Measurements from ENCODE around the gene SLC39A3.

The SLC39A3 gene

DNA sequence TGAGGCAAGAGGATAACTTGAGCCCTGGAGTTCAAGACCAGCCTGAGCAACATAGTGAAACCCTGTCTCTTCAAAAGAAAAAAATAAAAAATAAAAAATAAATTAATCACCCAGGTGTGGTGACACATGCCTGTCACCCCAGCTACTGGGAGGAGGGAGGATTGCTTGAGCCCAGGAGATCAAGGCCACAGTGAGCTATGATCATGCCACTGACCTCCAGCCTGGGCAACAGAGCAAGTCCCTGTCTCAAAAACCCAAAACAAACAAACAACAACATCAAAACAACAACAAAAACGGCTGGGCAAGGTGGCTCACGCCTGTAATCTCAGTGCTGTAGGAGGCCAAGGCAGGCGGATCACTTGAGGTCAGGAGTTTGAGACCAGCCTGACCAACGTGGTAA is 4.3 kb upstream of the SLC39A3 start:
- no peak for DNase-seq

GRCh38 chr19:2743099-2743498 is 3.3 kb upstream of the SLC39A3 start:
- DNase-seq: no peak

GRCh38 chr19:2740314-2740656 is 468 bp upstream of the SLC39A3 start:
- DNase-seq: no peak

DNA sequence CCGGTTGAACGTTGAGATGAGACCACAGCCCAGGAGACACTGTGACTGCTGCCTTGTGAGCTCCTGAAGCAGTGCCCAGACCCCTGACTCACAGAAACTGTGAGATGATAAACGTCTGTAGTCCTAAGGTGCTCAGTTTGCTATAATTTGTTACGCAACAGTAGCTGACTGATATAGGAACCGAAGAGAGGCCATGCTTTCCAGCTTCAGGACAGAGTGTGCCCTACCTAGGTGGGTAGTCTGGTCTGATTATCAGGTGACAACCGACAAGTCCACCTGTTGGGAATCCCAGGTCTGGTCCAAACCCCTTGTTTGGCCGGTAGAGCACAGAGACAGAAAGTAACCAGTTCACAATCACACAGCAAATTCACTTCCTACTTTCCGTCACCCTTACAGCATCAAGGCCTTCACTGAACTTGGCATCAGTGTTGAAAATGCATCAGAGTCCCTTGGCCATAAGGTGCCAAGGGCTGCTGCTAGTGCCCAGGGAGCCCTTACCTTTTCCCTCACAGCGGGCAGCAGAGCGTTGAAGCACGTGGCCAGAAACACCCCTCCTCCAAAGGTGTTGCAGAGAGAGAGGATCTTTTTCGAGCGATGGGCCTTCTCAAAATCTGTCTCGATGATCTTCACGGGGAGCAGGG is 3.1 kb downstream of the SLC39A3 start:
- DNase-seq: no peak

DNA sequence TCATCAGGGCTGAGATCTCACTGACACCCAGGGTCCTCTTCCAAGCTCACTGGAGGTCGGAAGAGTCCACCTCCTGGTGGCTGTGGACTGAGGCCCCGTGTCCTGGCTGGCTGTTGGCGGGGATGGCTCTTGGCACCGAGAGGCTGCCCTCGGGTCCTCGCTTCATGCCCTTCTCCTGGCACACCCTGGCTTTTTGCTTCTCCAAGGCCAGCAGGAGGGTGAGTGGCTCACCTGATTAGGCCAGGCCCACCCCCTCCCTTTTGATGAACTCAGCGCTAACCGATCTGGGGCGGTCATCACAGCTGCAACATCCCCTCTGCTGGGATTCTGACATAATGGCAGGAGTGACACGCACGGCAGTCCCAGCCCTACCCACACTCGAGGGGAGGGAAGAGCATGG is 4.4 kb downstream of the SLC39A3 start:
- DNase-seq: no peak

GRCh38 chr19:2734589-2735288 is 5.1 kb downstream of the SLC39A3 start:
- DNase-seq: no peak

- no peak for DNase-seq
Observed at GRCh38 chr19:2733930-2734588, 5.8 kb downstream of the SLC39A3 start.

GRCh38 chr19:2732883-2733282 is 6.9 kb downstream of the SLC39A3 start:
- no peak for DNase-seq

GRCh38 chr19:2732157-2732725 is 7.6 kb downstream of the SLC39A3 start:
- no peak for DNase-seq

- no peak for DNase-seq
Observed at GRCh38 chr19:2731181-2731995, 8.4 kb downstream of the SLC39A3 start.

- DNase-seq: no peak
Observed at GRCh38 chr19:2729943-2730818, 9.6 kb downstream of the SLC39A3 start.

DNA sequence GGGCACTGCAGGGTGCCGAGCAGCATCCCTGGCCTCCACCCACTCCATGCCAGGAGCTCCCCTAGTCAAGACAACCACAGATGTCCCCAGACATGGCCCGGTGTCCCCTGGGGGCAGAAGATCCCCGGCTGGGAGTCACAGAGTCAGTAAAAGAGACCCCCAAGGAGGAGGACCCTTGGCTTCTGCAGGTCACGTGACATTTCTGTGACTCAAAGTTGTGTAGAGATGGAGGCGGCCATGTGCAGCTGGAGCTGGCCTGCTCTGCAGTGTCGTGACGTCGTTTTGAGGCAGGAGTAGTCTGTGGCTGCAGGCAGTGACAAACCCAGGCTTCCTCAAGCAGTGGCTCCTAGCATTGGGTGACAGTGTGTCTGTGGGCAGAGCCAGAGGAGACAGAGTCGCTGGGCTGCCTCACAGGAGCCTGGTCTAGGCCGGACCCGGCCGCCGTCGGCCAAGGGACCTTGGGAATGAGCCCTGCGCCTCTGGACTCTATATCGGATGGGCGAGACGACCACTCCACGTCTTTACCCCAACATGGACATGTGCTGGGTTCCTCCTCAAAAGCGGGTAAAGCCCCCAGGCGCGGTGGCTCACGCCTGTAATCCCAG is 10.9 kb downstream of the SLC39A3 start:
- DNase-seq: no peak

GRCh38 chr19:2727640-2727944 is 12.2 kb downstream of the SLC39A3 start:
- no peak for DNase-seq

- no peak for DNase-seq
Observed at GRCh38 chr19:2726904-2727639, 12.7 kb downstream of the SLC39A3 start.

DNA sequence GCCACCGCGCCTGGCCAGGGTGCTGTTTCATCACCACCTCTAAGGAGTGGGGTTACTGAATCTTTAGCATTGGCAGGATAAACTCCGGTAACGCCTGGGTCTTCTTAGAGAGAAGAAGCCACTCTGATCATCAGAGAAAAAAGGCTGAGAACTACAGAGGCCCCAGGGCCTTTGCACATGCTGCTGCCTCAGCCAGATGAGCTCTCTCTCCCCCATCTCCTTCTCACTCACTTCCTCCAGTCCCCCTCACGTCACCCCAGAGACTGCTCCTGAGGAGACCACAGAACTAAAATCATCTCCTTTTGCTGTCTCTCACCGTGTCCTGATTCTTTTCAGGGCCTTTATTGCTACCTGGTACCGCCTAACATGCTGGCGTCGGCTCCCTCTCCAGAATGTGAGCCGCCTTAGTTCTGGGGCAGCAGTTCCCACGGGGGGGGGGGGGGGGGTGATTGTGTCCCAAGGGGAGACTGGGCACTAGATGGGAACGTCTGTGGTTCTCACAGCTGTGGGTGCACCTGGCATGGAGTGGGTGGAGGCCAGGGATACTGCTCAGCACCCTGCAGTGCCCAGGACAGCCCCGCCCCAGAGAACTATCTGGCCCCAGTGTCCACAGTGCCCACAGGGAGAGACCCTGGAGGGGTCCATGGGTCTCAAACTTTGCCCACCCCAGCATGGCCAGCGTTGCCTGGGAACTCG is 13.5 kb downstream of the SLC39A3 start:
- DNase-seq: no peak

DNA sequence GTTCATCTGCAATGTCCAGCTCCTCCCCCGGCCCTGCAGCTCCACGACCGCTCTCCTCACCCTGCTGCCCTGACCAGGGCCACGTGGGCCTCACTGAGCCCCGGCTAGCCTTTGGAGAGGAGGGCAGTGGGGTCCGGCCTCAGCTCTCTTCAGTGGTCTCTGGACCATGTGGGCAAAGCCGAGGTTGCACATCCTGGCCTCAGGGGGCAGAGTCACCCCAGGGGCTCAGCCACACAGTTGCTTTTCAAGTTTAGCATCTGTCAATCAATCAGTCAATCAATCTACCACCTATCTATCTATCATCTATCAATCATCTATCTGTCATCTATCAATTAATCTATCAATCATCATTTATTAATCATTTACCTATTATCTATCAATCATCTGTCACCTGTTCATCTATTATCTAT is 15.7 kb downstream of the SLC39A3 start:
- no peak for DNase-seq

- no peak for DNase-seq
Observed at GRCh38 chr19:2723747-2724146, 16.1 kb downstream of the SLC39A3 start.

GRCh38 chr19:2723345-2723715 is 16.5 kb downstream of the SLC39A3 start:
- DNase-seq: no peak

GRCh38 chr19:2722541-2723344 is 17.1 kb downstream of the SLC39A3 start:
- DNase-seq: no peak
